Pancreas (tissue), 10 donors: ENCODE measurements around the gene GRIK3. TPM values are rescaled to one million over a fixed set of nuclear protein-coding genes. Genes with fewer than 3 reads are reported as not detected.

Experiments
- ATAC-seq, 4 donors: fragments of 200-7000 bp; cut with Tn5 transposase; one replicate each; pipeline versions ENCODE4 v1.8.0 to v1.9.1; 2020; ENCODE audit warnings: mild to moderate bottlenecking in 4 of 4, moderate library complexity in 4 of 4
- DNase-seq, 6 donors: peaks; one replicate each; pipeline ENCODE4 v3.0.0-alpha.2; 2020
- FAIRE-seq: peaks from 2 replicates; lab custom pipeline; 2012; peaks lifted over from hg19 to GRCh38; lab: Jason Lieb, UNC
- H3K27ac ChIP-seq, 4 donors: fragments of 200-600 bp; sonication (generic); 1 replicate in 3 of 4; 2 replicates in 1 of 4; pipeline versions ENCODE4 v1.5.0 to v1.8.0; 2020
- H3K27me3 ChIP-seq, 4 donors: fragments of 200-600 bp; one replicate each; pipeline ENCODE4 v1.8.0; 2021
- H3K36me3 ChIP-seq, 3 donors: fragments of 200-600 bp; sonication (generic) in 1 of 3; one replicate each; pipeline versions ENCODE4 v1.5.0 to v1.8.0; 2020 to 2021
- H3K4me1 ChIP-seq, 3 donors: fragments of 200-600 bp; one replicate each; pipeline ENCODE4 v1.8.0; 2021
- H3K4me3 ChIP-seq, 4 donors: fragments of 200-600 bp; sonication (generic) in 2 of 4; one replicate each; pipeline versions ENCODE4 v1.5.0 to v1.8.0; 2020 to 2021
- H3K9me3 ChIP-seq, 4 donors: fragments of 200-600 bp; one replicate each; pipeline ENCODE4 v1.8.0; 2021
- WGBS, 2 donors: extraction: QIAGEN DNeasy Blood & Tissue Kit; methylation state at CpG; one replicate each; pipeline ENCODE4 v1.1.7; 2013; 5-methylcytosine and 5-hydroxymethylcytosine counted together
- intact Hi-C, 3 donors: fragments of 100-400 bp; cut with DNase I; formaldehyde crosslinking; loops; one replicate each; pipeline versions ENCODE4 v1.11.1 to v1.14.2; 2022
- polyA plus RNA-seq, 2 donors: library from polyadenylated mRNA; stranded (reverse); fragments of 200-250 nt; gene quantifications; one replicate each; pipeline ENCODE4 v1.2.3, GENCODE V29; 2013
- total RNA-seq, 6 donors: library from RNA; stranded (reverse); fragmentation: NEBNext Ultra II Directional in 4 of 6; extraction: Animal tissue kit (Norgen Biotek cat#: 25700) in 4 of 6; gene quantifications; one replicate each; pipeline versions ENCODE4 v1.2.1 to v1.2.4, GENCODE V29; 2021 to 2023
- TF ChIP-seq, protein P1 (sequence below), 4 donors: fragments of 200-600 bp; sonication (generic) in 3 of 4; IDR thresholded peaks; one replicate each; pipeline versions ENCODE4 v1.5.0 to v1.8.0; 2021; ENCODE audit warnings: antibody characterized with exemption in 4 of 4
- donor health status: healthy with polysubstance abuse.
- donor health status: DM: no; HTN: no; CAD: no; lungs with moderate emphysema.
- donor health status: DM: no; HTN: no; CAD: no.
- donor health status: control.
- donor health status: control.
- donor health status: Bipolar disorder and iron deficiency.
- donor health status: DM: yes; HTN: yes; CAD: no.
- donor health status: DM: no; HTN: no; CAD: no.
- donor health status: DM: no; HTN: no; CAD: no.
- donor health status: DM: yes; HTN: yes; CAD: no.

GRIK3 gene
- total and polyA plus RNA-seq, 8 donors, result 0.08 to 0.47 (median 0.23) TPM

- TF ChIP-seq, protein P1, sequence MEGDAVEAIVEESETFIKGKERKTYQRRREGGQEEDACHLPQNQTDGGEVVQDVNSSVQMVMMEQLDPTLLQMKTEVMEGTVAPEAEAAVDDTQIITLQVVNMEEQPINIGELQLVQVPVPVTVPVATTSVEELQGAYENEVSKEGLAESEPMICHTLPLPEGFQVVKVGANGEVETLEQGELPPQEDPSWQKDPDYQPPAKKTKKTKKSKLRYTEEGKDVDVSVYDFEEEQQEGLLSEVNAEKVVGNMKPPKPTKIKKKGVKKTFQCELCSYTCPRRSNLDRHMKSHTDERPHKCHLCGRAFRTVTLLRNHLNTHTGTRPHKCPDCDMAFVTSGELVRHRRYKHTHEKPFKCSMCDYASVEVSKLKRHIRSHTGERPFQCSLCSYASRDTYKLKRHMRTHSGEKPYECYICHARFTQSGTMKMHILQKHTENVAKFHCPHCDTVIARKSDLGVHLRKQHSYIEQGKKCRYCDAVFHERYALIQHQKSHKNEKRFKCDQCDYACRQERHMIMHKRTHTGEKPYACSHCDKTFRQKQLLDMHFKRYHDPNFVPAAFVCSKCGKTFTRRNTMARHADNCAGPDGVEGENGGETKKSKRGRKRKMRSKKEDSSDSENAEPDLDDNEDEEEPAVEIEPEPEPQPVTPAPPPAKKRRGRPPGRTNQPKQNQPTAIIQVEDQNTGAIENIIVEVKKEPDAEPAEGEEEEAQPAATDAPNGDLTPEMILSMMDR (IDR thresholded peaks at IDR 0.05), result no peak
- no peaks in the 10 kb centered on the region for H3K4me1 ChIP-seq
- no peak overlapping the region for H3K27ac ChIP-seq
- WGBS, 2 donors, result 66 to 67% methylated on average over 7 of the region's 7 CpGs
- no peak for ATAC-seq
- intact Hi-C loops, result no loop called here
- no peak for FAIRE-seq
- H3K36me3 ChIP-seq, result no peaks in the 10 kb centered on the region
- no peaks in the 10 kb centered on the region for H3K27me3 ChIP-seq
- peak in 1 of 6 donors; percentile 4 for DNase-seq
- no peaks in the 10 kb centered on the region for H3K9me3 ChIP-seq
- no peak overlapping the region for H3K4me3 ChIP-seq
Observed at GRCh38 chr1:36889478-36890226, 144.7 kb downstream of the GRIK3 start.

DNA sequence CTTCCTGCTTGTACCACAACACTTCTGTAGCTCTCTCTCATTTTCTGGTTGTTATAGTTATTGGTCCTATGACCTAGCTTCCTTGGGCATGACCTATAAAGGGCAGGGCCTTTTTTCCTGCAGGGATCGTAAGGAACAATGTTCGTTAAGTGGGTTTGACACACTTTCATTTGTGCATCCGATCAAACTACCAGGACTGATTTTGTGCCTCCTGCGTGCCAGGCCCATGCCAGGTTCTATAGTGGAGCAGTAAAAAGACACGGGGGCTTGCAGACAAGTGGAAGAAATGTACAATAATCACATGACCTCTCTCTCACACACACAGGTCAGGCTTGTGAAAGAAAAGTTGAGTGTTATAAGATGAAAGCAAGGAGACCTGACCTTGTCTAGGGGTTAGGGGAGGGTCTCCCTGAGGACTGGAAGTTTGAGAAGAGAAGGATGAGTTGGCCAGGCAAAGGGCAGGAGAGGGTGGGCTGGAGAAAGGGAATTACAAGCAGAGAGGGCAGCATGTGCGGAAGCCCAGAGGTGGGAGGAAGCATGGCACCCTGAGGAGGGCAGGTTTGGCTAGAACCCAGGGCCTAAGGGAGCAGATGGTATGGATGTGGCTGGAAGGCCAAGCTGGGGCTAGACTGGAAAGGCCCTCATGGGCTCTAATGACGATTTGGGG lies 145.4 kb downstream of the GRIK3 start:
- H3K27me3 ChIP-seq, result no peaks in the 10 kb centered on the region
- no peaks in the 10 kb centered on the region for H3K4me1 ChIP-seq
- H3K27ac ChIP-seq, result no peak overlapping the region
- no peak for ATAC-seq
- no peak overlapping the region for H3K4me3 ChIP-seq
- no peak for FAIRE-seq
- no peak for DNase-seq
- WGBS, 2 donors, result 65 to 73% methylated on average over 7 of the region's 7 CpGs
- TF ChIP-seq, protein P1 (IDR thresholded peaks at IDR 0.05), result no peak
- H3K9me3 ChIP-seq, result no peaks in the 10 kb centered on the region
- intact Hi-C loops, result no loop called here
- no peaks in the 10 kb centered on the region for H3K36me3 ChIP-seq

GRCh38 chr1:36885540-36886357 lies 148.6 kb downstream of the GRIK3 start:
- TF ChIP-seq, protein P1 (IDR thresholded peaks at IDR 0.05), result no peak
- WGBS, 2 donors, result 58 to 65% methylated on average over 7 of the region's 7 CpGs
- FAIRE-seq, result no peak
- Histone ChIP-seq H3K4me3 (no peak overlapping the region), H3K4me1 (no peaks in the 10 kb centered on the region), H3K36me3 (no peaks in the 10 kb centered on the region), H3K27ac (no peak overlapping the region), H3K27me3 (no peaks in the 10 kb centered on the region), H3K9me3 (no peaks in the 10 kb centered on the region)
- no peak for DNase-seq
- intact Hi-C loops, result no loop called here
- peak in 1 of 4 donors; percentile 34 for ATAC-seq

DNA sequence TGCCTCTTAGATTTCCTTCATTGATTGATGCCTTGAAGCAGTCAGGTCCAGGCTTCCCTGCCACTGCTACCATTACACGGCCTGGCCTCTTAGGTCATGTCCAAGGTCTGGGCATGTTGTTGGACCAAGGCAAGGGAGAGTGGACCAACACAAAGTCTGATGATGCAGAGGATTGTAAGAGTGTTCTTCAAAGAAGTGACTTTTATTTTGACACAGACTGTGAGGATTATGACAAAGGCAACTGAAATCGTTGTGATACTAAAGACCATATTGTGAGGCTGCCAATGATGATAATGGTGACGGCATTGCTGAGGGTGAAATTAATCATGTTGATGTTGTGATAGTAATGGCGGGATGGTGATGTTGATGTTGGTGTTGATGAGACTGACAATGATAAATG lies 149.5 kb downstream of the GRIK3 start:
- Histone ChIP-seq H3K9me3 (no peaks in the 10 kb centered on the region), H3K36me3 (no peaks in the 10 kb centered on the region), H3K27me3 (no peaks in the 10 kb centered on the region), H3K27ac (no peak overlapping the region), H3K4me3 (no peak overlapping the region), H3K4me1 (no peaks in the 10 kb centered on the region)
- FAIRE-seq, result no peak
- intact Hi-C loops, result no loop called here
- 38 to 54% methylated on average over 4 of the region's 4 CpGs for WGBS, 2 donors
- no peak for ATAC-seq
- TF ChIP-seq, protein P1 (IDR thresholded peaks at IDR 0.05), result no peak
- DNase-seq, result no peak
